Measurements from ENCODE around the gene CCR9. TPM values are rescaled to one million over a fixed set of nuclear protein-coding genes. Genes with fewer than 3 reads are reported as not detected.

The CCR9 gene
- total RNA-seq, 1 donor from 2014 or later: not detected

GRCh38 chr3:45921158-45922038 is 35.1 kb downstream of the CCR9 start:
- Mint-ChIP-seq H3K4me1 (ENCODE audit: low read depth) (no peaks in the 10 kb centered on the region), H3K9me3 (ENCODE audit: low read depth) (no peaks in the 10 kb centered on the region), H3K27ac (no peak overlapping the region), H3K4me3 (ENCODE audit: low read depth) (no peak overlapping the region), H3K36me3 (ENCODE audit: insufficient read depth) (peaks cover 23% of the 10 kb centered on the region), H3K27me3 (no peaks in the 10 kb centered on the region)
- TF ChIP-seq, protein P1, sequence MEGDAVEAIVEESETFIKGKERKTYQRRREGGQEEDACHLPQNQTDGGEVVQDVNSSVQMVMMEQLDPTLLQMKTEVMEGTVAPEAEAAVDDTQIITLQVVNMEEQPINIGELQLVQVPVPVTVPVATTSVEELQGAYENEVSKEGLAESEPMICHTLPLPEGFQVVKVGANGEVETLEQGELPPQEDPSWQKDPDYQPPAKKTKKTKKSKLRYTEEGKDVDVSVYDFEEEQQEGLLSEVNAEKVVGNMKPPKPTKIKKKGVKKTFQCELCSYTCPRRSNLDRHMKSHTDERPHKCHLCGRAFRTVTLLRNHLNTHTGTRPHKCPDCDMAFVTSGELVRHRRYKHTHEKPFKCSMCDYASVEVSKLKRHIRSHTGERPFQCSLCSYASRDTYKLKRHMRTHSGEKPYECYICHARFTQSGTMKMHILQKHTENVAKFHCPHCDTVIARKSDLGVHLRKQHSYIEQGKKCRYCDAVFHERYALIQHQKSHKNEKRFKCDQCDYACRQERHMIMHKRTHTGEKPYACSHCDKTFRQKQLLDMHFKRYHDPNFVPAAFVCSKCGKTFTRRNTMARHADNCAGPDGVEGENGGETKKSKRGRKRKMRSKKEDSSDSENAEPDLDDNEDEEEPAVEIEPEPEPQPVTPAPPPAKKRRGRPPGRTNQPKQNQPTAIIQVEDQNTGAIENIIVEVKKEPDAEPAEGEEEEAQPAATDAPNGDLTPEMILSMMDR (IDR thresholded peaks at IDR 0.05; ENCODE audit: unreplicated experiment): no peak
- DNase-seq (ENCODE audit: low spot score, unreplicated experiment): no peak

DNA sequence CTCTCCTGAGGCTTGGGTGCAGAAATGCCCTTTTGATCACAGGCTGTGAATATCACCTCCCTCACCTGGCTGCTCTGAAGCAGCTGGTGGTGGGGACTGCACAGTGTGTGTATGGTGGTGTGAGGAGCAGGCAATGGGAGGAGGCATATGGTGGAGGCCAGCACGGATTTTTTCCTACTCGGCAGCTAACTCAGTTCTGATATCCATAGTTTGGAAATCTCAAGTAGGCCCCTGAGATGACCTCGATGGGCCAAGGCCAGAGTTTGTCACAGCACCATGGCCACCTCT is 35.6 kb downstream of the CCR9 start:
- Mint-ChIP-seq H3K36me3 (ENCODE audit: insufficient read depth) (peaks cover 25% of the 10 kb centered on the region), H3K9me3 (ENCODE audit: low read depth) (no peaks in the 10 kb centered on the region), H3K4me3 (ENCODE audit: low read depth) (no peak overlapping the region), H3K4me1 (ENCODE audit: low read depth) (no peaks in the 10 kb centered on the region), H3K27ac (no peak overlapping the region), H3K27me3 (no peaks in the 10 kb centered on the region)
- no peak for DNase-seq (ENCODE audit: low spot score, unreplicated experiment)
- TF ChIP-seq, protein P1 (IDR thresholded peaks at IDR 0.05; ENCODE audit: unreplicated experiment): no peak

DNA sequence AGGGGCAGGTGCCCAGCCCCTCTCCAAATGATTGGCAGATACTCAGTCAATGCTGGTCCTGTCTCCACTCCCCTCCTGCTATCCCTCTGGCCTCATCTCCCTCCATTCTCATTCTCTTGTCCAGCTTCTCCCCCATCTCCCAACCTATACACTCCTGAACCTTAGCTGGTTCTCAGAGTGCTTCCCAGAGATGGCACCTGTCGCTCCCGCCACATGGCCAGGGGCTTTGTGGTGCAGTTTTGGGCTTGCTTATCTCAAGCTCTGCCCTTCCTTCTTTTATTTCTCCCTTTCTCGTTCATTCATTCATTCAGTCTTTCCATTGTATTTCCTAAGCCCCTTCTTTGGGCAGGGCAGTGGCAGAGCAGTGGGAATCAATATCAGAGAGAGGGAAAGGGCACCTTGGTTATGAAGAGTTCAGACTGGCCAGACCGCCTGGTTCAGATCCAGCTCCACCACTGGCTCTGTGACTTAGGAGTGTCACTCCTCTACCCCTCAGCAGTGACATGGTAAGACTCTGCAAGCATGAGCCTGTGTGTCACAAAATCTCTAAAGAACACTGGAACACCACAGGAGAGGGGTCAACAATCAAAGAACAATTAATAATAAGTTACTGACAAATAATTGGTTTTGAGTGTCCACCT is 36.7 kb downstream of the CCR9 start:
- no peak overlapping the region for H3K27ac Mint-ChIP-seq
- no peaks in the 10 kb centered on the region for H3K4me1 Mint-ChIP-seq (ENCODE audit: low read depth)
- no peaks in the 10 kb centered on the region for H3K9me3 Mint-ChIP-seq (ENCODE audit: low read depth)
- DNase-seq (ENCODE audit: low spot score, unreplicated experiment): no peak
- TF ChIP-seq, protein P1 (IDR thresholded peaks at IDR 0.05; ENCODE audit: unreplicated experiment): no peak
- peaks cover 27% of the 10 kb centered on the region for H3K36me3 Mint-ChIP-seq (ENCODE audit: insufficient read depth)
- no peak overlapping the region for H3K4me3 Mint-ChIP-seq (ENCODE audit: low read depth)
- no peaks in the 10 kb centered on the region for H3K27me3 Mint-ChIP-seq

GRCh38 chr3:45923755-45924154 is 37.4 kb downstream of the CCR9 start:
- H3K36me3 Mint-ChIP-seq (ENCODE audit: insufficient read depth): peaks cover 25% of the 10 kb centered on the region

GRCh38 chr3:45927881-45928280 is 41.5 kb downstream of the CCR9 start:
- no peaks in the 10 kb centered on the region for H3K9me3 Mint-ChIP-seq (ENCODE audit: low read depth)
- H3K27me3 Mint-ChIP-seq: no peaks in the 10 kb centered on the region
- no peak overlapping the region for H3K4me3 Mint-ChIP-seq (ENCODE audit: low read depth)
- DNase-seq (ENCODE audit: low spot score, unreplicated experiment): no peak
- H3K36me3 Mint-ChIP-seq (ENCODE audit: insufficient read depth): peaks cover 26% of the 10 kb centered on the region
- TF ChIP-seq, protein P1 (IDR thresholded peaks at IDR 0.05; ENCODE audit: unreplicated experiment): no peak
- H3K27ac Mint-ChIP-seq: no peak overlapping the region
- H3K4me1 Mint-ChIP-seq (ENCODE audit: low read depth): no peaks in the 10 kb centered on the region

More at GRCh38 chr3:45923755-45924154, 37.4 kb downstream of the CCR9 start:
- H3K4me3 Mint-ChIP-seq (ENCODE audit: low read depth): no peak overlapping the region
- no peaks in the 10 kb centered on the region for H3K27me3 Mint-ChIP-seq
- no peak overlapping the region for H3K27ac Mint-ChIP-seq
- TF ChIP-seq, protein P1 (IDR thresholded peaks at IDR 0.05; ENCODE audit: unreplicated experiment): no peak
- DNase-seq (ENCODE audit: low spot score, unreplicated experiment): no peak
- H3K4me1 Mint-ChIP-seq (ENCODE audit: low read depth): no peaks in the 10 kb centered on the region
- H3K9me3 Mint-ChIP-seq (ENCODE audit: low read depth): no peaks in the 10 kb centered on the region
